Measurements from ENCODE around the gene PHLDB2. TPM values are rescaled to one million over a fixed set of nuclear protein-coding genes. Genes with fewer than 3 reads are reported as not detected.

Gene PHLDB2
- total and polyA plus RNA-seq, 2 of the 13 experiments (the other 11 are each of a cell fraction or from before 2014, with no cell fraction given): 8.4 to 23.6 TPM

DNA sequence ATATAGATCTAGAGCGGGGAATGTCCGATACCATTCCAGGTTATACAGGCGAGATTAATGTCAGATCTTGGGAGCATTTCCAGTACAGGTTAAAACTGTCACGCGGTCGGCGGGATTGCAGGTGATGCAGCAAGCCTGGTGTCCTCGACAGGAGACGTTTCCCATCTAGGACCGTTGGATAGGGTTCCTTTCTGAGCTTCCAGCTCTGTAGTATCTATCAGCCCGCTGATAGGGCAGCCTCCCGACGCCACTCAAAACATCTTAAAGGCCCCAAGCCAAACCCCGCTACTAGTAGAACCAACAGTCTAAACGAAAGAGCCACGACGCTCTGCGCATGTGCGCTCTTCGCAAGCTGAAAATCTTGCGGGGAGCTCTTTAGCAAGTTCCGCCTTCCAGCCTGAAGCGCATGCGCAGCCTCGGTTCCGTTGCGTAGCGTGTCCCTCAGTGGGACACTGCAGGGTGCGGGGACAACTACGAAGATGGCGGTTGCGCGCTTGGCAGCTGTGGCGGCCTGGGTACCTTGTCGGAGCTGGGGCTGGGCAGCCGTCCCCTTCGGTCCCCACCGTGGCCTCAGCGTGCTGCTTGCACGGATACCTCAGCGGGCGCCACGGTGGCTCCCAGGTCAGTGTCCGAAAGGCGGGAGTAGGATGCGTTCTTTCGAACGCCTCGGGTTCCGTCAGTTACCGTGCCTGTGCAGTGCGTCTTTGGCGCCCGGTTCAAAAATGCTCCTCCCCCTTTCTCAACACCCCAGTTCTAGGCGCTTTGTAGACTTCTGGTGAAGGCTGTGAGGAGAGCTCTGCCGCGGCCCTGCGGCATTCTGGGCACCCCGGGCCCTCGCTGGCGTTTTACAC lies 119.7 kb downstream of the PHLDB2 start, which contains the start of gene ABHD10 (continued):
- TF ChIP-seq, protein P1, sequence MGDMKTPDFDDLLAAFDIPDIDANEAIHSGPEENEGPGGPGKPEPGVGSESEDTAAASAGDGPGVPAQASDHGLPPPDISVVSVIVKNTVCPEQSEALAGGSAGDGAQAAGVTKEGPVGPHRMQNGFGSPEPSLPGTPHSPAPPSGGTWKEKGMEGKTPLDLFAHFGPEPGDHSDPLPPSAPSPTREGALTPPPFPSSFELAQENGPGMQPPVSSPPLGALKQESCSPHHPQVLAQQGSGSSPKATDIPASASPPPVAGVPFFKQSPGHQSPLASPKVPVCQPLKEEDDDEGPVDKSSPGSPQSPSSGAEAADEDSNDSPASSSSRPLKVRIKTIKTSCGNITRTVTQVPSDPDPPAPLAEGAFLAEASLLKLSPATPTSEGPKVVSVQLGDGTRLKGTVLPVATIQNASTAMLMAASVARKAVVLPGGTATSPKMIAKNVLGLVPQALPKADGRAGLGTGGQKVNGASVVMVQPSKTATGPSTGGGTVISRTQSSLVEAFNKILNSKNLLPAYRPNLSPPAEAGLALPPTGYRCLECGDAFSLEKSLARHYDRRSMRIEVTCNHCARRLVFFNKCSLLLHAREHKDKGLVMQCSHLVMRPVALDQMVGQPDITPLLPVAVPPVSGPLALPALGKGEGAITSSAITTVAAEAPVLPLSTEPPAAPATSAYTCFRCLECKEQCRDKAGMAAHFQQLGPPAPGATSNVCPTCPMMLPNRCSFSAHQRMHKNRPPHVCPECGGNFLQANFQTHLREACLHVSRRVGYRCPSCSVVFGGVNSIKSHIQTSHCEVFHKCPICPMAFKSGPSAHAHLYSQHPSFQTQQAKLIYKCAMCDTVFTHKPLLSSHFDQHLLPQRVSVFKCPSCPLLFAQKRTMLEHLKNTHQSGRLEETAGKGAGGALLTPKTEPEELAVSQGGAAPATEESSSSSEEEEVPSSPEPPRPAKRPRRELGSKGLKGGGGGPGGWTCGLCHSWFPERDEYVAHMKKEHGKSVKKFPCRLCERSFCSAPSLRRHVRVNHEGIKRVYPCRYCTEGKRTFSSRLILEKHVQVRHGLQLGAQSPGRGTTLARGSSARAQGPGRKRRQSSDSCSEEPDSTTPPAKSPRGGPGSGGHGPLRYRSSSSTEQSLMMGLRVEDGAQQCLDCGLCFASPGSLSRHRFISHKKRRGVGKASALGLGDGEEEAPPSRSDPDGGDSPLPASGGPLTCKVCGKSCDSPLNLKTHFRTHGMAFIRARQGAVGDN (CRISPR knock-in tag; IDR thresholded peaks at IDR 0.05): peak; percentile 98
- TF ChIP-seq NFIC (IDR thresholded peaks at IDR 0.05; ENCODE audit: low read length) (no peak), ZNF331 (CRISPR knock-in tag; IDR thresholded peaks at IDR 0.05) (peak; percentile 42; the same call in 1 of the 2 replicates), ZNF343 (CRISPR knock-in tag; IDR thresholded peaks at IDR 0.05) (0 out of 2 replicates have a peak, but pooled peaks have one; percentile 66), ZNF432 (CRISPR knock-in tag; IDR thresholded peaks at IDR 0.05; ENCODE audit: borderline replicate concordance) (no peak), MYC (CRISPR knock-in tag; IDR thresholded peaks at IDR 0.05; ENCODE audit: borderline replicate concordance) (peak; percentile 80; the same call in 1 of the 2 replicates), NPAS2 (CRISPR knock-in tag; IDR thresholded peaks at IDR 0.05; ENCODE audit: borderline replicate concordance) (no peak), RFX1 (IDR thresholded peaks at IDR 0.05) (no peak), ZBTB1 (CRISPR knock-in tag; IDR thresholded peaks at IDR 0.05; ENCODE audit: borderline replicate concordance) (no peak), ZBTB20 (CRISPR knock-in tag; IDR thresholded peaks at IDR 0.05; ENCODE audit: borderline replicate concordance, low read depth) (0 out of 2 replicates have a peak, but pooled peaks have one; percentile 60), GTF2F1 (IDR thresholded peaks at IDR 0.05; ENCODE audit: low read length) (no peak), RFXANK (CRISPR knock-in tag; IDR thresholded peaks at IDR 0.05) (no peak), MTF1 (CRISPR knock-in tag; IDR thresholded peaks at IDR 0.05) (no peak), ZNF75D (CRISPR knock-in tag; IDR thresholded peaks at IDR 0.05; ENCODE audit: borderline replicate concordance) (no peak)
- TF ChIP-seq, protein P2, sequence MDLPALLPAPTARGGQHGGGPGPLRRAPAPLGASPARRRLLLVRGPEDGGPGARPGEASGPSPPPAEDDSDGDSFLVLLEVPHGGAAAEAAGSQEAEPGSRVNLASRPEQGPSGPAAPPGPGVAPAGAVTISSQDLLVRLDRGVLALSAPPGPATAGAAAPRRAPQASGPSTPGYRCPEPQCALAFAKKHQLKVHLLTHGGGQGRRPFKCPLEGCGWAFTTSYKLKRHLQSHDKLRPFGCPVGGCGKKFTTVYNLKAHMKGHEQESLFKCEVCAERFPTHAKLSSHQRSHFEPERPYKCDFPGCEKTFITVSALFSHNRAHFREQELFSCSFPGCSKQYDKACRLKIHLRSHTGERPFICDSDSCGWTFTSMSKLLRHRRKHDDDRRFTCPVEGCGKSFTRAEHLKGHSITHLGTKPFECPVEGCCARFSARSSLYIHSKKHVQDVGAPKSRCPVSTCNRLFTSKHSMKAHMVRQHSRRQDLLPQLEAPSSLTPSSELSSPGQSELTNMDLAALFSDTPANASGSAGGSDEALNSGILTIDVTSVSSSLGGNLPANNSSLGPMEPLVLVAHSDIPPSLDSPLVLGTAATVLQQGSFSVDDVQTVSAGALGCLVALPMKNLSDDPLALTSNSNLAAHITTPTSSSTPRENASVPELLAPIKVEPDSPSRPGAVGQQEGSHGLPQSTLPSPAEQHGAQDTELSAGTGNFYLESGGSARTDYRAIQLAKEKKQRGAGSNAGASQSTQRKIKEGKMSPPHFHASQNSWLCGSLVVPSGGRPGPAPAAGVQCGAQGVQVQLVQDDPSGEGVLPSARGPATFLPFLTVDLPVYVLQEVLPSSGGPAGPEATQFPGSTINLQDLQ (CRISPR knock-in tag; IDR thresholded peaks at IDR 0.05): no peak
- TF ChIP-seq, protein P3, sequence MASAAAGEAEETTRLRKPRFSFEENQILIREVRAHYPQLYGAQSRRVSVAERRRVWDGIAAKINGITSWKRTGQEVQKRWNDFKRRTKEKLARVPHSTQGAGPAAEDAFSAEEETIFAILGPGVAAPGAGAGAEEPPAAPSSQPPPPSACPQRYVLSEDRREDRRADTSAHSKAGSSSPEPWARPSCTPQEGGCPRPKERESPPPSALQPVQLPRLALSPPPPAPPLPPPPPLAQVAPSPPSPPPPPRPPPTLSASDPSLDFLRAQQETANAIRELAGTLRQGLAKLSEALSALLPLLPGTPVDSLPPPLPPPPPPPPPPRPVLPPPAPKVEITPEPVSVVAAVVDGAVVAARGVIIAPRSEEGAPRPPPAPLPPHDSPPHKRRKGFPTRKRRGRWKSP (CRISPR knock-in tag; IDR thresholded peaks at IDR 0.05): peak; percentile 74
- TF ChIP-seq, protein P4, sequence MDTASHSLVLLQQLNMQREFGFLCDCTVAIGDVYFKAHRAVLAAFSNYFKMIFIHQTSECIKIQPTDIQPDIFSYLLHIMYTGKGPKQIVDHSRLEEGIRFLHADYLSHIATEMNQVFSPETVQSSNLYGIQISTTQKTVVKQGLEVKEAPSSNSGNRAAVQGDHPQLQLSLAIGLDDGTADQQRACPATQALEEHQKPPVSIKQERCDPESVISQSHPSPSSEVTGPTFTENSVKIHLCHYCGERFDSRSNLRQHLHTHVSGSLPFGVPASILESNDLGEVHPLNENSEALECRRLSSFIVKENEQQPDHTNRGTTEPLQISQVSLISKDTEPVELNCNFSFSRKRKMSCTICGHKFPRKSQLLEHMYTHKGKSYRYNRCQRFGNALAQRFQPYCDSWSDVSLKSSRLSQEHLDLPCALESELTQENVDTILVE (CRISPR knock-in tag; IDR thresholded peaks at IDR 0.05): peak; percentile 77; the same call in 1 of the 2 replicates
- TF ChIP-seq, protein P5, sequence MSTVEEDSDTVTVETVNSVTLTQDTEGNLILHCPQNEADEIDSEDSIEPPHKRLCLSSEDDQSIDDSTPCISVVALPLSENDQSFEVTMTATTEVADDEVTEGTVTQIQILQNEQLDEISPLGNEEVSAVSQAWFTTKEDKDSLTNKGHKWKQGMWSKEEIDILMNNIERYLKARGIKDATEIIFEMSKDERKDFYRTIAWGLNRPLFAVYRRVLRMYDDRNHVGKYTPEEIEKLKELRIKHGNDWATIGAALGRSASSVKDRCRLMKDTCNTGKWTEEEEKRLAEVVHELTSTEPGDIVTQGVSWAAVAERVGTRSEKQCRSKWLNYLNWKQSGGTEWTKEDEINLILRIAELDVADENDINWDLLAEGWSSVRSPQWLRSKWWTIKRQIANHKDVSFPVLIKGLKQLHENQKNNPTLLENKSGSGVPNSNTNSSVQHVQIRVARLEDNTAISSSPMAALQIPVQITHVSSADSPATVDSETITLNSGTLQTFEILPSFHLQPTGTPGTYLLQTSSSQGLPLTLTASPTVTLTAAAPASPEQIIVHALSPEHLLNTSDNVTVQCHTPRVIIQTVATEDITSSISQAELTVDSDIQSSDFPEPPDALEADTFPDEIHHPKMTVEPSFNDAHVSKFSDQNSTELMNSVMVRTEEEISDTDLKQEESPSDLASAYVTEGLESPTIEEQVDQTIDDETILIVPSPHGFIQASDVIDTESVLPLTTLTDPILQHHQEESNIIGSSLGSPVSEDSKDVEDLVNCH (CRISPR knock-in tag; IDR thresholded peaks at IDR 0.05): no peak
